Stimulated activated CD4-positive, alpha-beta T cell treated with anti-CD3 and anti-CD28 coated beads, Interleukin-4, amount 100 ng/mL, for 24 hours (primary cell): ENCODE measurements around the gene KCNQ1OT1.
"Not testable (repeated sequence)": the region's sequence is repeated elsewhere in the genome, so short reads cannot be mapped to it uniquely, and the experiment has no call there.

Experiments
- DNase-seq: peaks from one replicate; pipeline ENCODE4 v3.0.0-alpha.2; 2020

KCNQ1OT1 gene

DNA sequence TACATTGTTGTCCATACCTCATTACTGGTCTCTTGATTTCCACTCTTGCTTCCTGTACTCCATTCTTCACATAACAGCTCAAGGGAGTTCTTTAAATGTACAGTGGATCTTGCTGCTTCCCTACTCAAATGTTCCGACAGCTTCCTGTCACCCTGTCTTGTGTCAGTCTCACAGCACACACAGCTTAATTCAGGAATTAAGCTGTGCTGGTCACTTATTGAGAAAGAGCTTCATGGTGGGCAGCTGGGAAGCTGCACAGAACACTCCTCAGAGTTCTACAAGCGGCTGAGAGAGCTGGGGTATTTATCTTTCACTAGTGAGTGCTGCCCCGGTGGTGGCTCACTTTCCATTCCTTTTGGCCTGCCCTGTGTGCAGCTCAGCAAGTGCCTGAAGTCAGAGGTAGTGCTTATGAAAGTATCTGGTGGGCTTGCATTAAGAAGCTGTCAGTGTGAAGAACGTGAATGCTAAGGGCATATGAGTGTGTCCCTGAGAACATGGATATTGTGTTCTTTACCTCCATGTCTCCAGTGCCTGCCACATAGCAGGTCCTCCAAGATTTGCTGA, 48.7 kb downstream of the KCNQ1OT1 start:
- no peak for DNase-seq

DNA sequence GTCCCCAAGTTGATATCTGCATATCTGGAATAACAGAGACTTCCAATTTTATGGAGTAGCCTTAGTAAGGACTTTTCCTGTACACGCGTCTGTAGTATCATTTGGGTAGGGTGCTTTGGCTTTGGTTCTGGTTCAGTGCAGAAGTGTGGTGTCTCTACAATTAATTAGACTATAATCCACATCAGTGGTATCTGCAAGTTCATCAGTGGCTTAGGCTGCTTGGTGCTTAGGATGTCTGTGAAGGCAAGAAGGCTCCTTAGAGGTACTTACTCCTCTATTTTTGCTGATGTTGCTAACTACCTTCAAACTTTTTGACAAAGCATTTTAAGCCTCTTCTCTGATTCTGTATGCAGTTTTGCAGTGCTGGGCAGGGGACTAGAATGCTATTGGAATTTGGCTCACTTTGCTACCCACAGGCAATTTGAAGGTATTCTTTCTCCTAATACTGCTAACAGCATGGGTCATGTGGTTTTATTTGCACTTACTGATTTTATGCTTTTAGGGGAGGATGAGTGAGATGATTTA, 49.4 kb downstream of the KCNQ1OT1 start:
- DNase-seq, result no peak

DNA sequence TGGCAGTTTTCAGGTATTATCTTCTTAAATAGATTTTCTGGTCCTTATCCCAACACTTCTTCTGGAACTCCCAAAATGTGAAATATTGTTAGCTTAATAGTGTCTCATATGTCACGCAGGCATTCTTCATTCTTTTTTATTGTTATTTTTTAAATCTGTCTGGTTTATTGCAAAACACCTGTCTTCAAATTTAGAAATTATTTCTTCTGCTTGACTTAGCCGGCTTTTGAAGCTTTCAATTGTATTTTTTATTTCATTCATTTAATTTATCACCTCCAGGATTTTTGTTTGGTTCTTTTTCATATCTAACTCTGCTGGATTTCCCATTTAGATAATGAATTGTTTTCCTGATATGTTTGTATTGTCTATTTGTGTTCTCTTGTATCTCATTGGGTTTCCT, 49.9 kb downstream of the KCNQ1OT1 start:
- DNase-seq, result no peak

DNA sequence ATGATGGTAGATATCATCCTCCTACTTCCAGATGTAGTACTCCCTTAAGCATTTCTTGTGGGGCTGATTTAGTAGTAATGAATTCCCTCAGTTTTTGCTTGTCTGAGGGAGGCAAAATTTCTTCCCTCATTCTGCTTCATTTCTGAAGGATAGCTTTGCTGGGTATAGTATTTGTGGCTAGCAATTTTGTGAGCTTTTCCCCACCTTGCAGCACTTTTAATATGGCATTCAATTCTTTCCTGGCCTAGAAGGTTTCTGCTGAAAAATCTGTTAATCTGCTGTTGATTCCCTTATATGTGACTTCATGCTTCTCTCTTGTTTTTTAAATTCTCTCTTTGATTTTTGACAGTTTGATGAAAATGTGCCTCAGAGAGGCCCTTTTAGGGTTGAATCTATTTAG, 50.4 kb downstream of the KCNQ1OT1 start:
- DNase-seq, result no peak

DNA sequence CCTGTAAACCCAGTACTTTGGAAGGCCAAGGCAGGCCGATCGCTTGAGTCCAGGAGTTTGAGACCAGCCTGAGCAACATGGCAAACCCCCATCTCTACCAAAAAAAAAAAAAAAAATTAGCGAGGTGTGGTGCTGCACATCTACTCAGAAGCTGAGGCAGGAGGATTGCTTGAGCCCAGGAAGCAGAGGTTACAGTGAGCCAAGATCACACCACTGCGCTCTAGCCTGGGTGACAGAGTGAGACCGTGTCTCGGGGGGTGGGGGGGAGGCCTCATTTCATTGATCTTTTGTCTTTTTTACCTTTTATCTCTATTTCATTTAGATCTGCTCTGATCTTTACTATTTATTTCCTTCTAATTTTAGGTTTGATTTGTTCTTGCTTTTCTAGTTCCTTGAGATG, 51.8 kb downstream of the KCNQ1OT1 start:
- DNase-seq, result no peak

DNA sequence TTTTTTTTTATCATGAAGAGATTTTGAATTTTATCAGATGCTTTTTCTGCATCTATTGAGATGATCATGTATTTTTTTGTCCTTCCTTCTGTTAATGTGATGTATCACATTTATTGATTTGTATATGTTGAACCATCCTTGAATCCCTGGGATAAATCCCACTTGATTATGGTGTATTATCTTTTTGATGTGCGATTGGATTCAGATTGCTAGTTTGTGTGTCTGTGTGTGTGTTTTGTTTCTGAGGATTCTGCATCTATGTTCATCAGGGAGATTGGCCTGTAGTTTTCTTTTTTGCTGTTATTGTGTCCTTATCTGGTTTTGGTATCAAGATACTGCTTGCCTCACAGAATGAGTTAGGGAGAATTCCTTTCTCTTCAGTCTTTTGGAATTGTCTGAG, 52.6 kb downstream of the KCNQ1OT1 start:
- no peak for DNase-seq

DNA sequence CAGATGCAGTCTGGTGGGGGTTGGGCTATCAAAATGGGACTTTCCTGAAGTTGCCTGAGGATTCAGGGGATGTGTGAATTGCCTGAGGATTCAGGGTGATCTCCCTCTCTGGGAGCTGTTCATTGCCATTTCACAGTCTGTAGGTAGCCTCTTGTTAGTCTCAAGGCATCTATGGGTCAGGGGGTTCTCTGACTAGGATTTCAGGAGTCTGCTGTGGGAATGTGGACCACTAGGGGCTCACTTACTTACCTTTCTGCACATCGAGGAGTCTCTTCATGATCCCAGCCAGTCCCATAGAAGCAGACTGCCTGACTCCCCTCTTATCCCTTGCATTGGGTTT, 54.0 kb downstream of the KCNQ1OT1 start:
- no peak for DNase-seq

DNA sequence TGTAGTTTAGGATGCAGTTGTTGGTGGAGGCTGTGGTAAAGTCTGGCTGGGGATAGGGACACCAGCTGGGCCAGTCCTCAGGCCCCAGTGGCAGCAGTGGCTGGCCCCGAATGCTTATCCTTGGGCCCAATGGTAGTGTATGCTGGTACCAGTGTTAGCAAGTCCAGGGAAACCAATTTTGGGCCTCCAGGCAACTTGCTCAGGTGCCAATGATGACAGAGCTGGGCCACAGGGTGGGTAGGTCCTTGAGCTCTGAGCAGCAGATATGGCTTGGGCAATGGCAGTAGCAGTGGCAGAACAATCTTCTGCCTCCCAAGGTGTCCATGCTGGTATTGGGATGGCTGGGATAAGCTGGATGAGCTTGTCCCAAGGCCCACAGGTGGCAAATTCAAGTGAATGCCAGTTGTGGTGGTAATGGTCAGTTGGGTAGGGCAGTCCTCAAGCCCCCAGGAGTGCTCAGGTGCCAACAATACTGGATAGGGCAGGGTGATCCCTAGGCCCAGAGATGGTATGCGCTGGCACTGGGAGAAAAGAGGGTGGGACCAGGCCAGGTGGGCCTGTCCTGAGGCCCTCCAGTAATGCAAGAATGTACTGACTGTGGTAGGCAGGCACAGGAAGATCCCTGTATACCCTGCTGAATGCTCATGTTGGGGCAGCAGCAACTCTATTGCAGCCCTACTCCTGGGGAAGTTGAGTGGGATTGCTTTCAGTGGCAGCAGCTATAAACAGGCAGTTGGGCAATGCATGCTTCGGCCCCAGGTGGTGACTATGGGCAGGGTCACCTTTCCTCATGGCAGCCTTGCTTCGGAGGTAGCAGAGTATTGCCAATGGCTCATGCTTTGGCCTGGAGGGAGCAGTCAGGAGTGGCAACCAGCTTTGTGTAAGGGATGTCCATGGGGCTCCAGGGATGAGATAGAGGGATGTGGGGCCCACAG, 54.7 kb downstream of the KCNQ1OT1 start:
- no peak for DNase-seq

DNA sequence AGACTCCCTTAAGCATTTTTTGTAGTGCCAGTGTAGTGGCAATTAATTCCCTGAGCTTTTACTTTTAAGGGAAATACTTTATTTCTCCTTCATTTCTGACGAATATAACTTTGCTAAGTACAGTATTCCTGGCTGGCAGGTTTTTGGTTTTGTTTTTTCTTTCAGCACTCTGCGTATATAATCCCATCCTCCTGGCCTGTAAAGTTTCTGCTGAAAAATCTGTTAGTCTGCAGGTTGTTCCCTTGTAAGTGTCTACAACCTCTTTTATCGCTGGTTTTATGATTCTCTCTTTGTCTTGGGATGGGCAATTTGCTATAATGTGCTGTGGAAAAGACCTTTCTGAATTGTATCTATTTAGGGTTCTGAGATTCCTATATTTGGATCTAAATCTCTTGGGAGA, 56.0 kb downstream of the KCNQ1OT1 start:
- DNase-seq, result no peak

DNA sequence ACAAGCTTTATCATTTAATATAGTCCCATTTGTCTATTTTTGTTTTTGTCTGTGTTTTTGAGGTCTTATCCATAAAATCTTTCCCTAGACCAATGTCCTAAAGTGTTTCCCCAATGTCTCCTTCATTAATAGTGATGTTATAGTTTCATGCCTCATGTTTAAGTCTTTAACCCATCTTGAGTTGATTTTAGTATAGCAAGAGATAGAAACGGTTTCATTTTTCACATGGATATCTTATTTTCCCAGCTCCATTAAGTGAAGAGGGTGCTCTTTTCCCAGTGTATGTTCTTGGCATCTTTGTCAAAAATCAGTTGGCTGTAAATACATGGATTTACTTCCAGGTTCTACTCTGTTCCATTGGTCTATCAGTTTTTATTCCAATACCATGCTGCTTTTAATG, 58.2 kb downstream of the KCNQ1OT1 start:
- DNase-seq, result no peak

DNA sequence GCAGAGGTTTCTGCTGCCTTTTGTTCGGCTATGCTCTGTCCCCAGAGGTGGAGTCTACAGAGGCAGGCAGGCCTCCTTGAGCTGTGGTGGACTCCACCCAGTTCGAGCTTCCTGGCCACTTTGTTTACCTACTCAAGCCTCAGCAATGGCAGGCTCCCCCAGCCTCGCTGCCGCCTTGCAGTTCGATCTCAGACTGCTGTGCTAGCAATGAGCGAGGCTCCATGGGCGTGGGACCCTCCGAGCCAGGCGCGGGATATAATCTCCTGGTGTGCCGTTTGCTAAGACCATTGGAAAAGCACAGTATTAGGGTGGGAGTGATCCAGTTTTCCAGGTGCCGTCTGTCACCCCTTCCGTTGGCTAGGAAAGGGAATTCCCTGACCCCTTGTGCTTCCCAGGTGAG, 60.0 kb downstream of the KCNQ1OT1 start:
- DNase-seq, result not testable (repeated sequence)

DNA sequence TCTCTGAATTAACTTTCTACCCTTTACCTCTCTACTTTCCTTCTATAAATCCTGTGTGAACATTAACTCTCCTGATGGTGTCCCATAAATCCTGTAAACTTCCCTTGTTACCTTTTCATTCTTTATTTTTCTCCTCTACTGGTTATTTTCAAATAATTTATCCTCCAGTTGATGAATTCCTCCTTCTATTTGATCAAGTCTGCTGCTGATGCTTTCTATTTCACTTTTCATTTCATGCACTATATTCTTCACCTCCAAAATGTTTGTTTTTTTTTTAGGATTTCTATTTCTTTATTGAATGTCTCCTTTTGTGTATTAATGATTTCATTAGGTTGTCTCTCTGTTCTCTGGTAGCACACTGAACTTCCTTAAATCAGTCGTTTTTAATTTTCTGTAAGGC, 68.6 kb downstream of the KCNQ1OT1 start:
- DNase-seq, result no peak

DNA sequence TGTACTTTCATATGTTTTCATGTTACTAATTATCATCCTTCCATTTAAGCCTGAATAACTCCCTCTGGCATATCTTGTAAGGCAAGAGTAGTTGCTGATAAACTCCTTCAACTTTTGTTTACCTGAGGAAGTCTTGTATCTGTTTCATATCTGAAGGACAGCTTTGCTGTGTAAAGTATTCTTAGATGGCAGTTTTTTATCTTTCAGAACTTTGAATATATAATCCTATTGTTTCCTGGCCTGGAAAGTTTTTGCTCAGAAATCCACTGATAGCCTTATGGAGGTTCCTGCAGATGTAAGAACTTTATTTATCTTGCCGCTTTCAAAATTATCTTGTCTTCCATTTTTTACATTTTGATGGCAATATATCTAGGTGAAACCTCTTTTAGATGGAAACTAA, 69.1 kb downstream of the KCNQ1OT1 start:
- DNase-seq, result no peak

DNA sequence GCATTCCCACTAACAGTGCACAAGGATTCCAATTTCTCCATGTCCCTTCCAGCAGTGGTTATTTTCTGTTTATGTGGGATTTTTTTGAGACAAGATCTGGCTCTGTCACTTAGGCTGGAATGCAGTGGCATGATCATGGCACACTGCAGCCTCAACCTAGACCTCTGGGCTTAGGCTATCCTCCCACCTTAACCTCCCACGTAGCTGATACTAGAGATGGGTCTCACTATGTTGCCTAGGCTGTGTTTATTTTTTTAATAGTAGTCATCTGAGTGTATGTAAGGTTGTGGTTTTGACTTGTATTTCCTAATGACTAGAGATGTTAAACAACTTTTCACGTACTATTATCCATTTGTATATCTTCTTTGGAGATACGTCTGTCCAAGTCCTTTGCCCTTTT, 74.6 kb downstream of the KCNQ1OT1 start:
- no peak for DNase-seq

DNA sequence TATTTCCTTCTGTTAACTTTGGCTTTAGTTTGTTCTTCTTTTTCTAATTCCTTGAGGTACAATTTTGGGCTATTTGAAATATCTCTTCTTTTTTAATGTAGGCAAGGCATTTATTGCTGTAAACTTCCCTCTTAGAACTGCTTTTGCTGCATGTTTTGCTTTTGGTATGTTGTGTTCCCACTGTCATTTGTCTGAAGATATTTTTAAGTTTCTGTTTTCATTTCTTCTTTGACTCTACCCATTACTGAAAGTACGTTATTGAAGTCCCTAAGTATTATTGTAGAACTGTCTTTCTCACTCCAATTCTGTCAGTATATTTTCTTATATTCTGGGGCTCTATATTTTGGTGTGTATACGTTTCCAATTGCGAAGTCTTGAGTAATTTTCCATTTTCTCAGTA, 77.9 kb downstream of the KCNQ1OT1 start:
- DNase-seq, result no peak

DNA sequence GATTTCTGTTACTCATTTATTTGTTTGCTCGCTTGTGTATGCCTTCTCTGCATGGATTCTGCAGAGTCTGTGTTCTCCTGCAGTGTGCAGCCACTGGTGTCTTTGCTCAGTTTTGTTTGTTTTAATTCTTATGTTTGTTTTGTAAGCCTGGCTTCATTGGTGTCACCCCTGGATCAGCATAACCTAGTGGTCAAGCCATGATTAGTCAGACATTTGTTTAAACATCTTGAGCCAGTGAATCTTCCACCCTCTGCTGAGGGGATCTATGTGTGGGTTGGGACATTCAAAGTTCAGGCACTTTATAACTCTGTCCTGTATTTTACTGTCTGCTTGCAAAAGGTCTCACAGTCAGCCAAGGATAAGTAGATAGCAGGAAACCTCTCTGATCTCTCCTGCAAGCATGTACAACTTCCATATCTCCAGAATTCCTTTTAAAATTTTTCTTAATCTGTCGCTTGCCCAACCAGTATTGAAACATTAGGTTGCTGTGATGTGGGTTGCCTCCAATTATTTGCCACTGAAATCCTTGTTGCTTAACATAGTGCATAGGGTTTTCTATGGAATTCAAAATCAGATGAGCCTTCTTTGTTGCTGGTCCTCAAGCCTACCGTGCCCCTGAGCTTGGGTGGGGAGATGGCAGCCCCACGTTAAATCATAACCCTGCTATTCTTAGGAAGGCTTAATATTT, 86.8 kb downstream of the KCNQ1OT1 start:
- DNase-seq, result no peak

DNA sequence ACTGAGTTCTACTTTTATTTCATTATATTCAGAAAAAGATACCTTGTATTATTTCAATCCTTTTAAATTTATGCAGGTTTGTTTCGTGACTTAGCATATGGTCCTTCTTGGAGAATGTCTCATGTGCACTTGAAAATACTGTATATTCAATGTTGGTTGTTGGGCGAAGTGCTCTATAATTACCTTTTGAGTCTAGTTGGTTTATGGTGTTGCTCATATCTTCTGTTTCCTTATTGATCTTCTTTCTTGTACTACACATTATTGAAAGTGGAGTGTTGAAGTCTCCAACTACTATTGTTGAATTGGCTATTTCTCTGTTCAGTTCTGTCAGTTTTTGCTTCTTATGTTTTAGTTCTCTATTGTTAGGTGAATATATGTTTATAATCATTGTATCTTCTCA, 90.4 kb downstream of the KCNQ1OT1 start:
- DNase-seq, result no peak

DNA sequence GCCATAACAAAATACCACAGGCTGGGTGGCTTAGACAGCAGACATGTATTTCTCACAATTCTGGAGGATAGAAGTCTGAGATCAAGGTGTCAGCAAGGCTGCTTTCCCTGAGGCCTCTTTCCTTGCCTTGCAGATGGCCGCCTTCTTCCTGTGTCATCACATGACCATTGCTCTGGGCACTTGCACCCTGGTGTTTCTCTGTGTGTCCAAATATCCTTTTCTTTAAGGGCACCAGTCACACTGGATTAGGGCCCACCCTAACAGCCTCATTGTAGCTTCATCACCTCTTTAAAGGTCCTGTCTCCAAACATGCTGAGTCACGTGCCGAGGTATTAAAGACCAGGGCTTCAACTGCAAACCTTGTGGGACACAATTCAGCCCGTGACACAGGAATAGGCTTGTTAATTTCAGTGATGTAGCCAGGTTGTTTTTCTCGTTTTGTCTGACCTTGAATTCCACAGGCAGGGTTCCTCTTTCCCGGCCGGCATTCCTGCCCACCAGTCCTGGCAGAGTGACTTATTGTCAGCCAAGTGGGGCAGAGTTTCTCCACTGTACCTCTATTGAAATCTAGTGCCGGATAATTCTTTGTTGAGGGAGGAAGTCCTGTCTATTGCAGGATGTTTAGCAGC, 100.1 kb downstream of the KCNQ1OT1 start:
- DNase-seq, result no peak

DNA sequence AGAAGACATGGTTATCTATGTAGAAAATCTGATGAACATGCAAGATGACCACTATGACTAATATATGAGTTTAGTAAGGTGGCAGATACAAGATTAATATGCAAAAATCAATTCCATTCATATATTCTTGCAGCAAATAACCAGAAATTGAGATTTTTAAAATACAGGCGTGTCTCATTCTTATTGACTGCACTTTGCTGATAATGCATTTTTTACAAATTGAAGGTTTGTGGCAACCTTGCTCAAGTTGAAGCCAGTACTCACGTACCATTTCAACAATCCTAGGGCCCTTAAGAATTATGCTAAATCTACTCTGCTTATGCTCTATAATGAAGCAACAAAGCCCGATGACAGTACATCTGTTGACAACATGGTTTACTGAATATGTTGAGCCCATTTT, 104.6 kb downstream of the KCNQ1OT1 start:
- DNase-seq, result no peak

DNA sequence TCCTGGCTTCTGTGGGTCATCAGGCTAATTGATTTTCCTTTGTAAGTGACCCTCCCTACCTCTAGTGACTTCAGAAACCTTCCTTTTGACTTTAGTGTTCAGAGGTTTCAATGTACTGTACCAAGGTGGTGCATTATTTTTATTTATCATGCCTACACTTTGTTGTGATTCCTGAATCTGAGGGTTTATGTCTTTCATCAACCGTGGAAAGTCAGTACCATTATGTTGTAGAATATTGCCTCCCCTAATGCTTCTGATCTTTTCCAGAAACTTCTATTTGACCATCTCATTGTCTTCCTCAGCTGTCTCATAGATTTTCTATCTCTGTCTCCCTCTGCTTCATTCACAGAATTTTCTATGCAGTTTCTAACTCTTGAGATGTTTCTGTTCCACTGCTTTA, 105.5 kb downstream of the KCNQ1OT1 start:
- DNase-seq, result no peak

DNA sequence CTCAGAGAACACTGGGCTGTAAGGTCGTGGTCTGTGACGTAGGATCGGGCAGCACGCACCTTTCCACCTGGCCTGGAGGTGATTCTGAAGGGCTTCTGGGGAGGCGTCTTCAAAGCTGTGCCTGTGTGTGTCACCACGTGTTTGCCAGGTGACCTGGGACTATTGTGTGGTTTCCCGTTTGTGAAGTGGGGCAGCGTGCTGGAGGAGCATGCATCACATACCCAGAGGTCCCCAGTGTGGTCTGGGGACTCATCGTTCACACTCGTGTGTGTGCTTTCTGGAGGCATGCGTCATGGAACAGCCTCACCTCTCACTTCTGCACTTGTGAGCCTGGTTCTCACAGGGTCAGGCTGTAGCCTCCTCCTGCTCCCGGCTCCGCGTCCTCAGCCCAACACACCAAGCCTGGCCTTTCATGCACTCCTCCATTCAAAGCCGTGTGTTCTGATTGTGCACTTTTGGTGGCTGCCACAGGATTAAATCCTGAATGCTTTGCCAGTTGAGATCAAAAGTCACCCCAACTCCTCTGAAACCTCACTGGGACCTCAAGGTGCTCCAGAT, 106.3 kb downstream of the KCNQ1OT1 start:
- no peak for DNase-seq

DNA sequence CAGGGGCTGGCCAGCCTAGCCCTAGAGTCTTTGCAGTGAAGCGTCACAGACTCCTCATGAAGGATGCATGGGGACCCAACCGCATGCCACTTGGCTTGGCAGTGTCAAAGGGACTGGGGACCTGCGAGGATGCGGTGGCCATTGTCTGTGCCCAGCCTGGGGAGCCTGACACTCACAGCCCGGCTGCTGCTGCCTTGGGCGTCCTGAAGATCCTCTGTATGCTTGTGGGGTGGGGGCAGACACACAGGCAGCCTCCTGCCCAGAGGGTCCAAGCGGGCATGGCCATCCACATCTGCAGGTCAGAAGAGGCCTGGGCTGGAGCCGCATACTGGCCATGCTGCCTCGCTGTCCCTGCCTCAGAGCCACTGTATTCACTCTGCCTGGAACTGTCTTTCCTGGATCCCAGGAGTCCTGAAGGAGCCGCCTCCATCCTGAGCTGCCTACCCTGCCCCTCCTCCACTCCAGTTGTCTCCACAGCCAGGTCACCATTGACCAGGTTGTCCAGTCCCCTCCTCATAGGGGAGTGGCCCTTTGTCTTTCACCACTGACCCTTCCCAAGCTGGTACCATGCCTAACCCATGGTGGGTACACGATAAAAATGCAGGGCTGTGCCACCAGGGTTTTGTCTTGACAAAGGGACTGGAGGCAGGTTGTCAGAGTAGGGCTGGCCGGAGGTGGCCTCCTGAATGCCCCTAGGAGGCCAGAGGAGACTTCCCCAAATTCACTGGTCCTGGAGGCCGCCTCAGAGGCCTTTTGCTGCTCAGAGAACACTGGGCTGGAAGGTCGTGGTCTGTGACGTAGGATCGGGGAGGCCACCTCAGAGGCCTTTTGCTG, 107.0 kb downstream of the KCNQ1OT1 start:
- peak; percentile 2 for DNase-seq
